Omental fat pad (tissue), 4 donors: Measurements from ENCODE around the gene PHACTR3. TPM values are rescaled to one million over a fixed set of nuclear protein-coding genes. Genes with fewer than 3 reads are reported as not detected.

ENCODE experiments used
- ATAC-seq: fragments of 150-250 bp; one replicate; pipeline ENCODE4 v1.9.1; 2016; ENCODE audit warnings: mild to moderate bottlenecking, moderate library complexity; ENCODE audit not compliant: low FRiP score
- DNase-seq: peaks from one replicate; pipeline ENCODE4 v3.0.0-alpha.2; 2019; ENCODE audit warnings: low spot score
- total RNA-seq, 4 donors: library from RNA; depleted of rRNA; stranded (reverse); fragments of >200 nt; gene quantifications; one replicate each; pipeline ENCODE4 v1.1.0, GENCODE V29; 2016
- TF ChIP-seq, protein P1 (sequence below), 3 donors: fragments of 450-650 bp; IDR thresholded peaks; one replicate each; pipeline ENCODE4 v1.5.1; 2016 to 2017; ENCODE audit warnings: antibody characterized with exemption in 3 of 3, mild to moderate bottlenecking in 3 of 3, moderate library complexity in 2 of 3

PHACTR3 gene
- total RNA-seq, 4 donors from 2014 or later, result 0.19 to 10.6 (median 1.4) TPM; not detected in 1

DNA sequence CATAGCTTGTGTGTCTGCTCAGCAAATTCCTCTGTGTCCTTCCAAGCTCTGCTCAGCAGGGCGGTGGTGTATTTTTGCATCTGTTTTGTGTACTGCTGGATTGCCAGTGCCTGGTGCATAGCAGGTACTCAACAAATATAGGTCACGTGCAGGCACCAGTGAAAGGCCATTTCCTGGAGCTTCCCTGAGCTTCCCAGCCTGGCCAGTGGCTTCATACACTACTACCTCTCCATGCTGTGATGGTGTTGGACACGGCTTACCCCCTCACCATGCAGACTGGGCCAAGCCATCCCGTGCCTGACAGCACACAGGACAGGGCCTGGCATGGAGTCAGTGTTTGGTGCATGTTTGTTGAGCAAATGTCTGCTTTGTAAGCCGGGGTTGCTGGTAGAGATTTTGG lies 7.7 kb upstream of the PHACTR3 start:
- ATAC-seq (no peak), DNase-seq (no peak)
- TF ChIP-seq, protein P1, sequence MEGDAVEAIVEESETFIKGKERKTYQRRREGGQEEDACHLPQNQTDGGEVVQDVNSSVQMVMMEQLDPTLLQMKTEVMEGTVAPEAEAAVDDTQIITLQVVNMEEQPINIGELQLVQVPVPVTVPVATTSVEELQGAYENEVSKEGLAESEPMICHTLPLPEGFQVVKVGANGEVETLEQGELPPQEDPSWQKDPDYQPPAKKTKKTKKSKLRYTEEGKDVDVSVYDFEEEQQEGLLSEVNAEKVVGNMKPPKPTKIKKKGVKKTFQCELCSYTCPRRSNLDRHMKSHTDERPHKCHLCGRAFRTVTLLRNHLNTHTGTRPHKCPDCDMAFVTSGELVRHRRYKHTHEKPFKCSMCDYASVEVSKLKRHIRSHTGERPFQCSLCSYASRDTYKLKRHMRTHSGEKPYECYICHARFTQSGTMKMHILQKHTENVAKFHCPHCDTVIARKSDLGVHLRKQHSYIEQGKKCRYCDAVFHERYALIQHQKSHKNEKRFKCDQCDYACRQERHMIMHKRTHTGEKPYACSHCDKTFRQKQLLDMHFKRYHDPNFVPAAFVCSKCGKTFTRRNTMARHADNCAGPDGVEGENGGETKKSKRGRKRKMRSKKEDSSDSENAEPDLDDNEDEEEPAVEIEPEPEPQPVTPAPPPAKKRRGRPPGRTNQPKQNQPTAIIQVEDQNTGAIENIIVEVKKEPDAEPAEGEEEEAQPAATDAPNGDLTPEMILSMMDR (IDR thresholded peaks at IDR 0.05), result no peak

- no peak for ATAC-seq
- no peak for DNase-seq
- TF ChIP-seq, protein P1 (IDR thresholded peaks at IDR 0.05), result no peak
Observed at GRCh38 chr20:59597240-59597639, 7.1 kb upstream of the PHACTR3 start.

- TF ChIP-seq, protein P1 (IDR thresholded peaks at IDR 0.05), result no peak
- no peak for DNase-seq
Observed at GRCh38 chr20:59598625-59599310, 5.6 kb upstream of the PHACTR3 start.

DNA sequence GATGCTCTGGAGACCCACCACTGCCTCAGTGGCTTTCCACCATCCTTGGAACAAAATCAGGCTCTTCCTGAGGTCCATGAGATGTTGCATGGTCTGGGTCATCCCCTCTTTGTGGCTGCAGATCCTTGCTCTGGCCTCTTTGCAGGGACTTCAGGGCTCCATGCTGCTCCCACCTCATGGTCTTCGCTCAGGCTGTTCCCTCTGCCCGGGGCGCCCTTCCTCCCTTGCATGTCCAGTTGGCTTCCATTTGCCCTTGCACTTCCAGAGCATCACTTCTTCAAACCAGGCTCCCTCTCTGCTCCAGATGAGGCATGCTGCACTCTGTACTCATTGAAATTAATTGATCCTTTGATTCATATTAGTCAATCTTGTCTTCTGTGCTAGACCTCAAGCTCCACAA lies 4.4 kb upstream of the PHACTR3 start:
- no peak for DNase-seq
- no peak for ATAC-seq

More at GRCh38 chr20:59598625-59599310, 5.6 kb upstream of the PHACTR3 start:
- ATAC-seq, result no peak

GRCh38 chr20:59600472-59600871 lies 3.9 kb upstream of the PHACTR3 start:
- ATAC-seq, result no peak
- TF ChIP-seq, protein P1 (IDR thresholded peaks at IDR 0.05), result no peak
- DNase-seq, result no peak

More for the DNA sequence above, 4.4 kb upstream of the PHACTR3 start:
- TF ChIP-seq, protein P1 (IDR thresholded peaks at IDR 0.05), result no peak

- TF ChIP-seq, protein P1 (IDR thresholded peaks at IDR 0.05), result no peak
Observed at GRCh38 chr20:59602546-59603080, 1.7 kb upstream of the PHACTR3 start.

GRCh38 chr20:59603176-59603575 lies 1.2 kb upstream of the PHACTR3 start:
- ATAC-seq (no peak), DNase-seq (no peak)
- TF ChIP-seq, protein P1 (IDR thresholded peaks at IDR 0.05), result no peak

More at GRCh38 chr20:59602546-59603080, 1.7 kb upstream of the PHACTR3 start:
- DNase-seq, result no peak
- no peak for ATAC-seq
